ENCODE data around the gene RLN3. TPM values are rescaled to one million over a fixed set of nuclear protein-coding genes. Genes with fewer than 3 reads are reported as not detected.

Gene RLN3
- total and polyA plus RNA-seq, 9 of the 15 experiments (the other 6 are each of a cell fraction or from before 2014, with no cell fraction given): 0.31 to 1.2 (median 0.71) TPM; not detected in 6

- TF ChIP-seq ZBTB40 (IDR thresholded peaks at IDR 0.05) (0 out of 2 replicates have a peak, but pooled peaks have one; percentile 27), ZBTB40 (CRISPR knock-in tag; IDR thresholded peaks at IDR 0.05) (no peak), ZBTB2 (IDR thresholded peaks at IDR 0.05) (peak; percentile 73; the same call in 1 of the 2 replicates), PHF20 (IDR thresholded peaks at IDR 0.05; ENCODE audit: partially characterized antibody) (peak; percentile 3)
These were observed 30.5 kb downstream of the RLN3 start (continued) for GRCh38 chr19:14058182-14059092.

All from K562 (cell line).